GM19455 (cell line): ENCODE results near the gene SMIM5.

Experiments
- ATAC-seq: cut with Tn5 transposase; IDR thresholded peaks from one replicate; pipeline ENCODE4 v1.9.1; 2021; ENCODE audit not compliant: unreplicated experiment

SMIM5 gene

GRCh38 chr17:75639327-75639726 is 6.1 kb downstream of the SMIM5 start:
- ATAC-seq, result no peak

- no peak for ATAC-seq
Measured at GRCh38 chr17:75639771-75640555, 6.7 kb downstream of the SMIM5 start.

DNA sequence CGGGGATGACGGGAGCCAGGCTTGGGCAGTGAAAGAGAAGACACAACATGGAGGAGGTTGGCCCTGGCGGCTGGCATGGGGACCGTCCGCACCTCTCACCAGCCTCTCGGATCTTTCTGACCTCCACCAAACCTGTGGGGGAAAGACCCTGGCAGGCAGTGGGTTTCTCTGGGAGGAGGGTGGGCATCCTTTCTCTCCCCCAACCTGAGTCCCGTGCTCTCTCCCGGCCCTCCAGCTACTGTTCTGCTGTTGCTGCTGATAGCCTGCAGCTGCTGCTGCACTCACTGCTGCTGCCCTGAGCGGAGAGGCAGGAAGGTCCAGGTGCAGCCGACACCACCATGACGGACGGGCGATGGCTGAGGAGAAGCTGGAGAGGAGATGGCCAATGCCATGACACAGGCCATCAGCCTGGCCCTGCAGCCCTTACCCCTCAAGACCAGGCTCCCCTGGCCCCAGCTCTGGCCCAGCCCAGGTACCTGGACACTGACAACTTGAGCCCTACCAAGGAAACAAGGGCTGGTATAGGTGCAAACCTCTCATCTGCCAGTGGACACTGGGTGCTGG is 7.4 kb downstream of the SMIM5 start:
- ATAC-seq, result no peak

DNA sequence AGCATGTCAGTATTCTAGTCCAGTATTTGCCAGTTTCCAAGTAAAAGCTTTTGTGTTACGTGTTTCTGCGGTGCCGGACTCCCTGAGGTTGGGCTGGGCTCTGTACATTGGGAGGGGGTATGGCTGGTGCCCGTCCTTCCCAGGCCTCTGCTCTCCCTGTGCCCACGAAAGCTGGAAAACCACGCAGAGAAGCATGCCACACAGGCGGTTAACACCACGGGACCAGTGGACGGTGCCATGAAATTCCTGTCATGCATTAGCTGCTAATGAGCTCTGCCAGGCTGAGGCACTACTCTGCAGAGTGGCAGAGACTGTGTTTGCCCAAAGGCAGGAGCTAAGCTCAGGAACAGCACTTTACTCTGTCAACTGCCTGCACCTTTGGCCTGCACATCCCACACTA is 8.1 kb downstream of the SMIM5 start:
- no peak for ATAC-seq

- no peak for ATAC-seq
Measured at GRCh38 chr17:75642182-75642783, 9.0 kb downstream of the SMIM5 start.

GRCh38 chr17:75642784-75643642 is 9.8 kb downstream of the SMIM5 start:
- no peak for ATAC-seq

DNA sequence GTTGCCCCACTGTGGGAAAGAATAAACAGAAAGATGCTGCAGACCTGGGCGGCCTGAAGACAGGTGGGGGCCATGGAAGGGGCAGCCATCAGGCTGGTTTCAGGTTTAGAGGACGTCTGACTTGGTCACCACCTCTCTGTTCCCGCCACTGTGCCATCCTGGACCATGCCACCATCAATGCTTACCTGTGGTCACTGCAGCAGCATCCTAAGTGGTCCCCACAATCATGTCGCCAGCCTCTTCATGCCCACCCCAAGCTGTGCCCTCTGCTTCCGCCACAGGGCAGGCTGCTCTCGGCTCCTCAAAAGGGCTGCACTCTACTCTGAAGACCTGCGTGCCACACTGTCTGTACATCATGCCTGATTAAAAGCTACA is 10.4 kb downstream of the SMIM5 start:
- no peak for ATAC-seq

DNA sequence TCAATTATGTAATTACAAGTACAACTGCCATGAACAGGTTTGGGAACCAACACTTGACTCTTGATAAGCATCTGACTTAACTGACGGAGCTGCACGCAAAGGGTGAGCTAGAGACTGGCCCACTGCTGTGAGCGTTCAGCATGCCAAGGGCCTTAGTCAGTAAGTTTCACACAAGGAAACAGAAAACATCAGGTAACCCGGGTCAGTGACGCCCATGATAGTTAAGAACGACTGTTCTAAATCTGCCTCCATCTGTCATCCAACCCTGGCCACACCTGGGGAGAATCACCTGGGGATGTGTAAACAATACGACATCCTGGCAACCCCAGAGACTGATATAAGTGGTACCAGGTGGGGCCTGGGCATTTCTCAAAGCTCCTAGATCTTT is 12.3 kb downstream of the SMIM5 start:
- no peak for ATAC-seq

DNA sequence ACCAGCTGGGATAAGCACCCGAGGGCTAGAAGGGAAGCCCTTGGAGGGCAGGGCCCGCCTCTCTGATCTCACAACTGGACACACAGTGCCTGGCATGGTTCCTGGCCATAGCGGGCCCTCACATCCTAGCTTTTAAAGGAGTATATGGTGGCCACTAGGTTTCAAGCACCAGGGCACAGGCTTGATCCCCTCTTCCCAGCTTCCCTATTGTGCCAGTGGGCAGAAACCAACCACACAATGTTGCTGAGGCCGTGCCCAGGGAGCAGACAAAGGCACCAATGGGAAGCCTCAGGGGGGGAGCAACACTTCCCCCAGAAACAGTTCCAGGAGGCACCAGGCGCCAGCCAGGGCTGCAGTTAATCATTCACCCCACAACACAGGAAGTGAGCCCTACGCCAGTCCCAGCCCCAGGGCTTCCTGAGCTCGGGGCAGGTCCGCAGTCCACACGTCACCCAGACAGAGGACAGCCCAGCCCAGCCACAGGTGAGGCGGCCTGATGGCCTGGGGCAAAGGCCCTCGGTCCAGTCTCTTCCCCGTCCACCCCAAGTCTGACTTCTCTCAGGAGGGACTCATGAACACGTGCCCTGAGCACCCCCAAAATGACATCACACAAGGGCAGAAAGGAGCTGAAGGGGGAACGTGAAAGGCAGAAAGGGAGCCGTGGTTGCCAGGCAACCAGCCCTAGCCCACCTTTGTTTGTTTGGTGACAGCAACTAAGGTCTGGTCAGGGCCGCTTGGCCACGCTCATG is 12.8 kb downstream of the SMIM5 start:
- no peak for ATAC-seq

DNA sequence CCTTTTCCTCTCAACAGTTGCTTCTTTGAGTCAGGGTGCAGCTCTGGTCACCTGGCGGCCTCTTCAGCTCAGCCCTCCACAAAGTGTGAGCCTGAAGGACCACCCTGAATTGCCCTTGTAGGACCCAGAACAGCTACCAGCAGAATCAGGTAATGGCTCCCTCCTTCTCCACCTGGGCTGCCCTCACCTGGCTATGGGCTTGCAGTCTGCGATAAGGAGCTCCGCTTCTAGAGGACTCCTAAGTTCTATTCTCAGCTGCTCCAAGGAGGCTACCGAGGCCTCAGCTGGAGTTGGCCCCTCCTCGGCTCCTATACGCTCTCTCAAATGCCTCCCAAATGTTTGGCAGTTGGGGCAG is 13.4 kb downstream of the SMIM5 start:
- no peak for ATAC-seq

DNA sequence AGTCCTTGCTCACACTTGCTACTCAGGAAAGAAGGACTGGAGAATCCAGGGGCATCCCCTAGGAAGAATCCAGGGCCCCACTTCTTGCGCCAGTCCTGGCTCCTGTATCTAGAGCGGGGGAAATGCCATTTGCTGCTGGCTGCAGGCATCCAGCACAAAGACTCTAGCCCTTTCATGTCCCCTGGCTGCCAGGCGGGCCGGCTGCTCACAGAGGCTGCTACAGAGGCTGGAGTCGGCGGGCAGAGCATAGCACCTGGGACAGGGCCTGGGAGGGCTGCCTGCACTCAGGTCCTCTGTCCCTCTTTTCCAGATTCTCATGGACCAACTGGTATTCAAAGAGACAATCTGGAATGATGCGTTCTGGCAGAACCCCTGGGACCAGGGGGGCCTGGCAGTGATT is 13.8 kb downstream of the SMIM5 start:
- ATAC-seq, result no peak

- ATAC-seq, result no peak
Measured at GRCh38 chr17:75647921-75648320, 14.7 kb downstream of the SMIM5 start.

DNA sequence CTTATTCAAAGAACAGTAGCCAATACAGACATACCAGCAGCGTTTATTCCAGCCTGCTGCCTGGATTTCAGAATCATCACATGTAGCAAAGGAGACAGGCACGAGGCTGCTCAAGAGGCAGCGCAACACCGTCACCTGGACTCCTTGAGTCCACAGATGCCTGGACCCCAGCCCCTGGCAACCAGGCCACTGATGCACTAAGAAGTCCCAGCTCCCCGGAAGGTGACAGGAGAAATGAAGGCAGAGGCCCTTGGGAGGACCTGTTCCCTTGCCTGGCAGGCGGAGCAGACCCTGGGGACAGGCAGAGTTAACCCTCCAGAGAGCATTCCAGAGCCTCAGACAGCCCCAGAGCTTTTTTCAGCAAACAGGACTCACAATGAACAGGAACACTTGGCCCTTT is 16.5 kb downstream of the SMIM5 start:
- no peak for ATAC-seq

DNA sequence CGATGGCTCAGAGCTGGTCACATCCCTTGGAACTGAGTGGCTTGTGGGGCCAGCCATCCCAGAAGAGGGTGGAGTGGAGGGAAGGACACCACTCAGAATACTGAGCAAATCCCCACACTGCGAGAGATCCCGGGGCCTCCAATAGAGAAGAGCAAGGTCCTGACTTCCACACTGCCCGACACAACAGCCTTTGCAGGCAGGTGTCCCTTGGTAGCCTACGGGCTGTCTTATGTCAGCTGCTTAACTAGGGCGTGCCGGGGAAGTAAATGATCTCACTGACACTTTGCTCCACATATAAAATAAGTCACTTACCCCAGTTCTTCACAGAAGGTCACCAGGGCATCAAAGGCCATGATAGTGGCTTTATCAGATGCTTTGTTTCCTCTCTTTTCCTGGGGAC is 17.6 kb downstream of the SMIM5 start:
- ATAC-seq, result no peak

- no peak for ATAC-seq
Measured at GRCh38 chr17:75652341-75652740, 19.1 kb downstream of the SMIM5 start.

DNA sequence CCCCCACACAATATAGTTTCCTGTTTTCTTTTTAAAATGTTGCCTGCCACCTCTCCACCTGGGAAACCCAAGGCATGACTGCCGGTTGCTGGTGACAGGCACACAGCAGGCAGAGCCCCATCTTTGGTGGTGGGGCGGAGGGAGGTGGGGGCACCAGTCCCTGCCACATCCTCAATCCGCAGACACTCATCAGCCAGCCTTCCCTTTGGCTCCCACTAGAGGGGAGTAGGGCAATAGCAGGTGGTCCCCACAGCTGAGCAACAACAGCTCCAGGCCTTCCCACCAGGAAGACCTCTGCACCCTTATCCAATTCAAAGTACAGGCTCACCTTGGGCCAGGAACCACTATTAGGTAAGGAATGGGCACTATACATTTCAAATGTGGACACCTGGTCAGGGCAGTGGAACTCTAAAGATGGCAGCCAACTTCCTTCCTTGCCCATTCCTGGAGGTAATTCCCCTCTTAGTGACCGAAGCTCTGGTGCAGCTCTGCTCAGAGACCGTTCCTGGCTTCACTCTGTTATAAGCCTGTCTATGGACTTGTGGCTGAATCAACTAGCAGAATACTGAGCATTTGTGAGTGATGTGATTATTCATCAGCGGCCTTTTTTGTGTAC is 19.8 kb downstream of the SMIM5 start:
- ATAC-seq, result no peak

DNA sequence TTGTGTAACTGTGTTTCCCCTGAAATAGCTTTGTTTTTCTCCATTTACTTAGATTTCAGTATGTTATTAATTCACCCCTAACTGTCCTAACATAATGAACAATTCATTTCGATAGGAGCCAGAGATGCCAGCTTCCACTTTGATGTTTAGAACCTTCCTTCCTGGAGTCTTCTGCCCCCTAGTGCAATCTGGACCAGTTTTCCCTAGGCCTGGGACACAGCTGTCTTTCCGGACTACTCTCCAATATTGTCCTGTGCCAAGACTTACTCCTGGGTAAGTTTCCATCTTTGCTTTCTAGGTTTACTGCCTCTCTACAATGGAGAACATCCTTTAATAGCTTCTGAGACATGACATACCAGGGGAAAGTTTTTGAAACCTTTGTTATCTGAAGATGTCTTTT is 20.9 kb downstream of the SMIM5 start:
- no peak for ATAC-seq

GRCh38 chr17:75658237-75658636 is 25.0 kb downstream of the SMIM5 start:
- ATAC-seq, result no peak

- ATAC-seq, result no peak
Measured at GRCh38 chr17:75661531-75661930, 28.3 kb downstream of the SMIM5 start.

DNA sequence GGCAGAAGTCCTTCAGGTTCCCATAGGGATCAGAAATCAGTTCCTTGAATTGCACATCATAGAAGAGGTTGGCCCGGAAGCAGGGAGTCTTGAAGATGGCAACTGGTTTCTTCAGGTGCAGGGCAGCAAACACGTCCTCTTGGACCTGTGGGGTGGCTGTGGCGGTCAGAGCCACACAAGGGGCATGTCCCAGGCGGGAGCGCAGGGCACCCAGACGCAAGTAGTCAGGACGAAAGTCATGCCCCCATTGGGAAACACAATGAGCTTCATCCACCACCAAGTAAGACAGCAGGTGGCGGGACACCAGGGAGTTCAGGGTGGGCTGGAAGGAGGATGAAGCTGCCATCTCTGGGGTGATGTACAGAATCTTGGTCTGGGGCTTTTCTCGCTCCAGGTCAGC is 29.3 kb downstream of the SMIM5 start:
- no peak for ATAC-seq

DNA sequence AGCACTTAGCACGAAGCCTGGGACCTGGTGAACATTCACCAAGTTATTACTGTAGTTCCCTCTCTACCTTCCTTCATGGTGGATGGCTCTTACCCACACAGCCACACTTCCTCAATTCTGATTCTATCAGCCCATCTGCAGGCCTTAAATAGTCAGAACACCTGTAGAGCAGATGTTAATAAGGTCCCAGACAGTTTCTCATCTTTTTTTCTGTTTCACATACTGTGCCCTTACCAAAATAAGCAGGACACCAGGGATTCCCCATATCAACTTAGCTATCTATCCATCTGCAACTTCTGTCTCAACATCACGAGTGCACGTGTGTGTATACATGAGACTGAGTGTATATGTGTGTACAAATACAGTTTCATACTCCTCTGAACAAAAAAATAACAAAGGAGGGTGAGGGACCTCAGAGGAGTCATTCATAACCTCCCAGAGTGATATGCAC is 30.9 kb downstream of the SMIM5 start:
- ATAC-seq, result peak; percentile 69
